RWPE1 (cell line): ENCODE data around the gene EXOG.
"Not testable (repeated sequence)": the region's sequence is repeated elsewhere in the genome, so short reads cannot be mapped to it uniquely, and the experiment has no call there.

Source experiments
- CTCF ChIA-PET: fragments of 350-600 bp; sonication (Branson Sonifier 250); formaldehyde crosslinking; extraction: SDS; loops from one replicate; lab custom pipeline; 2021; lab: Yijun Ruan, JAX
- POLR2A ChIA-PET: fragments of 400-600 bp; formaldehyde crosslinking; extraction: SDS; loops from one replicate; lab custom pipeline; 2020; ENCODE audit warnings: antibody characterized with exemption; ENCODE audit not compliant: low non-redundant PET; lab: Yijun Ruan, JAX
- DNase-seq: peaks from one replicate; pipeline ENCODE4 v3.0.0; 2012; ENCODE audit warnings: low spot score
- H3K27ac ChIP-seq: fragments of 450-650 bp; 2 replicates; pipeline ENCODE4 v1.5.1; 2017
- CTCF ChIP-seq: fragments of 450-650 bp; conservative IDR thresholded peaks from 2 replicates; pipeline ENCODE4 v1.5.1; 2017; ENCODE audit warnings: low read depth, mild to moderate bottlenecking

EXOG gene

GRCh38 chr3:38565339-38566214 lies 69.4 kb downstream of the EXOG start:
- DNase-seq, result no peak
- CTCF ChIA-PET, result interaction anchor here (0.5 kb wide), 1 partner anchor 267 kb away, joined by 4 read pairs; no protein-coding TSS in a partner anchor
- POLR2A ChIA-PET, result no interaction called here
- TF ChIP-seq CTCF, result no peak
- no peak overlapping the region for H3K27ac ChIP-seq

- DNase-seq, result no peak
- ChIA-PET CTCF (no interaction called here), POLR2A (no interaction called here)
- TF ChIP-seq CTCF, result no peak
- no peak overlapping the region for H3K27ac ChIP-seq
Observed at GRCh38 chr3:38566215-38566528, 70.0 kb downstream of the EXOG start.

DNA sequence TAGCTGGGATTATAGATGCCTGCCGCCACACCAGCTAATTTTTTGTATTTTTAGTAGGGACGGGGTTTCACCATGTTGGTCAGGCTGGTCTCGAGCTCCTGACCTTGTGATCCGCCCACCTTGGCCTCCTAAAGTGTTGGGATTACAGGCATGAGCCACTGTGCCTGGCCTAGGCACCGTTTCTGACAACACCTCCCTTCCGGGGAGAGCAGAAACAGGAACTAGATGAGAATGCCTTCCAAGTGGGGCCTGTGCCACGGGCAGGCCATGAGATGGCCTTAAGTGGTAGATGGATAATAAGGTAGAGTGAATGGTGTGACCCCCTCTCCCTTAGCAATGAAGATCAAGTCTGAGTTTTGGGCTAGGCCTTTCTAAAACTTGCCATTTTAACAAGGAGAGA lies 70.7 kb downstream of the EXOG start:
- DNase-seq, CTCF ChIA-PET, POLR2A ChIA-PET, H3K27ac ChIP-seq: not testable (repeated sequence)

GRCh38 chr3:38567498-38567897 lies 71.4 kb downstream of the EXOG start:
- no peak for DNase-seq
- ChIA-PET POLR2A (no interaction called here), CTCF (no interaction called here)
- H3K27ac ChIP-seq, result no peak overlapping the region
- TF ChIP-seq CTCF, result no peak

- no peak overlapping the region for H3K27ac ChIP-seq
- ChIA-PET POLR2A (no interaction called here), CTCF (interaction anchor here (0.7 kb wide), 2 partner anchors 52 to 805 kb away, joined by 3 read pairs; no protein-coding TSS in a partner anchor)
- no peak for TF ChIP-seq CTCF
- no peak for DNase-seq
Observed at GRCh38 chr3:38573111-38573510, 77.0 kb downstream of the EXOG start.

- DNase-seq, result no peak
- no peak overlapping the region for H3K27ac ChIP-seq
- POLR2A ChIA-PET, result no interaction called here
- CTCF ChIA-PET, result interaction anchor here (0.7 kb wide), 2 partner anchors 52 to 805 kb away, joined by 3 read pairs; no protein-coding TSS in a partner anchor
- no peak for TF ChIP-seq CTCF
Observed at GRCh38 chr3:38573556-38573955, 77.4 kb downstream of the EXOG start.
